ENCODE results near the gene LRRN3. TPM values are rescaled to one million over a fixed set of nuclear protein-coding genes. Genes with fewer than 3 reads are reported as not detected.

Gene LRRN3
- total and polyA plus RNA-seq, 2 experiments from 2014 or later = 0.40 TPM; not detected in 1

DNA sequence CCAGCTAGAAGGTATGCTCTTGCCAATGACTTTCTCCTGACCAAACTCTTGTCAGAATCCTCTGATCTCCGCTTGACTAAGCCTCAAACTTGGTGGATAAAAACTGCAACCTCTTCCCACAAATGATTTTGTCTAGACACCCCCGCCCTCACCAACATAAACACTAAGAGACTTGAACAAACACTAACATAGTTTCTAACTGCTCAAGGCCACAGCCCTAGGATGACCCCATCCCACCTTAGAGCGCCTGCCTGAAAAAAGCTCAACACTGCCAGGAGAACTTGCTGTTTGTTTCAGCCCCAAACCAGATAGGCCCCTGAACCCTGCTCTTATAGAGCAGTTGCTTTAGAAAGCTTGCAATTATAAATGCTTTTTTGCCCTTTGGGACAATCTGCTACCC, 71.8 kb downstream of the LRRN3 start (continued):
- no peak for TF ChIP-seq POLR2AphosphoS5 (IDR thresholded peaks at IDR 0.05; ENCODE audit: low read depth)
- no peak for TF ChIP-seq NANOG (IDR thresholded peaks at IDR 0.05; ENCODE audit: borderline replicate concordance)
- no peak for TF ChIP-seq EZH2 (IDR thresholded peaks at IDR 0.05; ENCODE audit: low read depth, unreplicated experiment)
- no peak for TF ChIP-seq STAT1 (IDR thresholded peaks at IDR 0.05; ENCODE audit: unreplicated experiment)
- TF ChIP-seq, protein P1, sequence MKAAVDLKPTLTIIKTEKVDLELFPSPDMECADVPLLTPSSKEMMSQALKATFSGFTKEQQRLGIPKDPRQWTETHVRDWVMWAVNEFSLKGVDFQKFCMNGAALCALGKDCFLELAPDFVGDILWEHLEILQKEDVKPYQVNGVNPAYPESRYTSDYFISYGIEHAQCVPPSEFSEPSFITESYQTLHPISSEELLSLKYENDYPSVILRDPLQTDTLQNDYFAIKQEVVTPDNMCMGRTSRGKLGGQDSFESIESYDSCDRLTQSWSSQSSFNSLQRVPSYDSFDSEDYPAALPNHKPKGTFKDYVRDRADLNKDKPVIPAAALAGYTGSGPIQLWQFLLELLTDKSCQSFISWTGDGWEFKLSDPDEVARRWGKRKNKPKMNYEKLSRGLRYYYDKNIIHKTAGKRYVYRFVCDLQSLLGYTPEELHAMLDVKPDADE (IDR thresholded peaks at IDR 0.05) = no peak
- TF ChIP-seq, protein P2, sequence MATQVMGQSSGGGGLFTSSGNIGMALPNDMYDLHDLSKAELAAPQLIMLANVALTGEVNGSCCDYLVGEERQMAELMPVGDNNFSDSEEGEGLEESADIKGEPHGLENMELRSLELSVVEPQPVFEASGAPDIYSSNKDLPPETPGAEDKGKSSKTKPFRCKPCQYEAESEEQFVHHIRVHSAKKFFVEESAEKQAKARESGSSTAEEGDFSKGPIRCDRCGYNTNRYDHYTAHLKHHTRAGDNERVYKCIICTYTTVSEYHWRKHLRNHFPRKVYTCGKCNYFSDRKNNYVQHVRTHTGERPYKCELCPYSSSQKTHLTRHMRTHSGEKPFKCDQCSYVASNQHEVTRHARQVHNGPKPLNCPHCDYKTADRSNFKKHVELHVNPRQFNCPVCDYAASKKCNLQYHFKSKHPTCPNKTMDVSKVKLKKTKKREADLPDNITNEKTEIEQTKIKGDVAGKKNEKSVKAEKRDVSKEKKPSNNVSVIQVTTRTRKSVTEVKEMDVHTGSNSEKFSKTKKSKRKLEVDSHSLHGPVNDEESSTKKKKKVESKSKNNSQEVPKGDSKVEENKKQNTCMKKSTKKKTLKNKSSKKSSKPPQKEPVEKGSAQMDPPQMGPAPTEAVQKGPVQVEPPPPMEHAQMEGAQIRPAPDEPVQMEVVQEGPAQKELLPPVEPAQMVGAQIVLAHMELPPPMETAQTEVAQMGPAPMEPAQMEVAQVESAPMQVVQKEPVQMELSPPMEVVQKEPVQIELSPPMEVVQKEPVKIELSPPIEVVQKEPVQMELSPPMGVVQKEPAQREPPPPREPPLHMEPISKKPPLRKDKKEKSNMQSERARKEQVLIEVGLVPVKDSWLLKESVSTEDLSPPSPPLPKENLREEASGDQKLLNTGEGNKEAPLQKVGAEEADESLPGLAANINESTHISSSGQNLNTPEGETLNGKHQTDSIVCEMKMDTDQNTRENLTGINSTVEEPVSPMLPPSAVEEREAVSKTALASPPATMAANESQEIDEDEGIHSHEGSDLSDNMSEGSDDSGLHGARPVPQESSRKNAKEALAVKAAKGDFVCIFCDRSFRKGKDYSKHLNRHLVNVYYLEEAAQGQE (IDR thresholded peaks at IDR 0.05; ENCODE audit: unreplicated experiment) = no peak
- no peak for TF ChIP-seq EZH2phosphoT487 (IDR thresholded peaks at IDR 0.05; ENCODE audit: unreplicated experiment)

DNA sequence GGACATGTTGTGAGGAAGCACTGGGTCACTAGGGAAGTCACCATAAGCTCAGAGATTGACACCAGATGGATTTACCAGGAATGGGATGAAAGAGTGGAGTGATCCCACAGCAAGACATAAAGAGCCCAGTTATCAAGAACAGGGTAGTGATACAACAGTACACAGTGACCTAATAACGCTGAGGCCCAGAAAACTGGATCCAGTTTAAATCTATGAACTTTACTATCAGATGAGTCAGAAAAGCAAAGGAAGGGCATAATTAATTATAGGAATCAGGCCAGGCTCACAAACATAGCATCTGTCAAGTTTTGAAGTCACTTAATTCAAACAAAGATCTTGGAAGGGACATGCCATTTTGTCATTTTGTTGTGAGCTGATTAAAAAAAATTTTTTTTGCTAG, 73.5 kb downstream of the LRRN3 start:
- Histone ChIP-seq H3K36me3 (ENCODE audit: insufficient read depth) (no peaks in the 10 kb centered on the region), H3K9me2 (ENCODE audit: insufficient read depth) (no peaks in the 10 kb centered on the region), H3K79me2 (replicated peaks; ENCODE audit: insufficient read depth) (no peaks in the 10 kb centered on the region), H3K27me3 (ENCODE audit: insufficient read depth) (no peaks in the 10 kb centered on the region), H3F3A (replicated peaks; ENCODE audit: low read depth) (no peaks in the 10 kb centered on the region), H4K20me1 (replicated peaks; ENCODE audit: insufficient read depth) (no peaks in the 10 kb centered on the region), H3K4me1 (ENCODE audit: insufficient read depth) (no peaks in the 10 kb centered on the region), H2AFZ (no peak overlapping the region), H3K4me3 (no peak overlapping the region), H3K4me2 (no peak overlapping the region), H3K27ac (ENCODE audit: low read depth) (no peak overlapping the region)
- Mint-ChIP-seq H3K36me3 (ENCODE audit: low read depth) (no peaks in the 10 kb centered on the region), H3K27ac (no peak overlapping the region), H3K9me3 (no peaks in the 10 kb centered on the region), H3K4me1 (peaks cover 3% of the 10 kb centered on the region; the same call in 1 of the 3 replicates), H3K27me3 (ENCODE audit: insufficient read depth, low read depth, poor library complexity) (peaks cover 2% of the 10 kb centered on the region), H3K4me3 (no peak overlapping the region)
- DNase-seq (ENCODE audit: low spot score) (no peak), ATAC-seq (no peak)
- TF ChIP-seq STAT1 (IDR thresholded peaks at IDR 0.05; ENCODE audit: unreplicated experiment) = no peak
- TF ChIP-seq ZNF114 (CRISPR knock-in tag; IDR thresholded peaks at IDR 0.05) = no peak
- TF ChIP-seq EZH2phosphoT487 (IDR thresholded peaks at IDR 0.05; ENCODE audit: unreplicated experiment) = no peak
- TF ChIP-seq, protein P3, sequence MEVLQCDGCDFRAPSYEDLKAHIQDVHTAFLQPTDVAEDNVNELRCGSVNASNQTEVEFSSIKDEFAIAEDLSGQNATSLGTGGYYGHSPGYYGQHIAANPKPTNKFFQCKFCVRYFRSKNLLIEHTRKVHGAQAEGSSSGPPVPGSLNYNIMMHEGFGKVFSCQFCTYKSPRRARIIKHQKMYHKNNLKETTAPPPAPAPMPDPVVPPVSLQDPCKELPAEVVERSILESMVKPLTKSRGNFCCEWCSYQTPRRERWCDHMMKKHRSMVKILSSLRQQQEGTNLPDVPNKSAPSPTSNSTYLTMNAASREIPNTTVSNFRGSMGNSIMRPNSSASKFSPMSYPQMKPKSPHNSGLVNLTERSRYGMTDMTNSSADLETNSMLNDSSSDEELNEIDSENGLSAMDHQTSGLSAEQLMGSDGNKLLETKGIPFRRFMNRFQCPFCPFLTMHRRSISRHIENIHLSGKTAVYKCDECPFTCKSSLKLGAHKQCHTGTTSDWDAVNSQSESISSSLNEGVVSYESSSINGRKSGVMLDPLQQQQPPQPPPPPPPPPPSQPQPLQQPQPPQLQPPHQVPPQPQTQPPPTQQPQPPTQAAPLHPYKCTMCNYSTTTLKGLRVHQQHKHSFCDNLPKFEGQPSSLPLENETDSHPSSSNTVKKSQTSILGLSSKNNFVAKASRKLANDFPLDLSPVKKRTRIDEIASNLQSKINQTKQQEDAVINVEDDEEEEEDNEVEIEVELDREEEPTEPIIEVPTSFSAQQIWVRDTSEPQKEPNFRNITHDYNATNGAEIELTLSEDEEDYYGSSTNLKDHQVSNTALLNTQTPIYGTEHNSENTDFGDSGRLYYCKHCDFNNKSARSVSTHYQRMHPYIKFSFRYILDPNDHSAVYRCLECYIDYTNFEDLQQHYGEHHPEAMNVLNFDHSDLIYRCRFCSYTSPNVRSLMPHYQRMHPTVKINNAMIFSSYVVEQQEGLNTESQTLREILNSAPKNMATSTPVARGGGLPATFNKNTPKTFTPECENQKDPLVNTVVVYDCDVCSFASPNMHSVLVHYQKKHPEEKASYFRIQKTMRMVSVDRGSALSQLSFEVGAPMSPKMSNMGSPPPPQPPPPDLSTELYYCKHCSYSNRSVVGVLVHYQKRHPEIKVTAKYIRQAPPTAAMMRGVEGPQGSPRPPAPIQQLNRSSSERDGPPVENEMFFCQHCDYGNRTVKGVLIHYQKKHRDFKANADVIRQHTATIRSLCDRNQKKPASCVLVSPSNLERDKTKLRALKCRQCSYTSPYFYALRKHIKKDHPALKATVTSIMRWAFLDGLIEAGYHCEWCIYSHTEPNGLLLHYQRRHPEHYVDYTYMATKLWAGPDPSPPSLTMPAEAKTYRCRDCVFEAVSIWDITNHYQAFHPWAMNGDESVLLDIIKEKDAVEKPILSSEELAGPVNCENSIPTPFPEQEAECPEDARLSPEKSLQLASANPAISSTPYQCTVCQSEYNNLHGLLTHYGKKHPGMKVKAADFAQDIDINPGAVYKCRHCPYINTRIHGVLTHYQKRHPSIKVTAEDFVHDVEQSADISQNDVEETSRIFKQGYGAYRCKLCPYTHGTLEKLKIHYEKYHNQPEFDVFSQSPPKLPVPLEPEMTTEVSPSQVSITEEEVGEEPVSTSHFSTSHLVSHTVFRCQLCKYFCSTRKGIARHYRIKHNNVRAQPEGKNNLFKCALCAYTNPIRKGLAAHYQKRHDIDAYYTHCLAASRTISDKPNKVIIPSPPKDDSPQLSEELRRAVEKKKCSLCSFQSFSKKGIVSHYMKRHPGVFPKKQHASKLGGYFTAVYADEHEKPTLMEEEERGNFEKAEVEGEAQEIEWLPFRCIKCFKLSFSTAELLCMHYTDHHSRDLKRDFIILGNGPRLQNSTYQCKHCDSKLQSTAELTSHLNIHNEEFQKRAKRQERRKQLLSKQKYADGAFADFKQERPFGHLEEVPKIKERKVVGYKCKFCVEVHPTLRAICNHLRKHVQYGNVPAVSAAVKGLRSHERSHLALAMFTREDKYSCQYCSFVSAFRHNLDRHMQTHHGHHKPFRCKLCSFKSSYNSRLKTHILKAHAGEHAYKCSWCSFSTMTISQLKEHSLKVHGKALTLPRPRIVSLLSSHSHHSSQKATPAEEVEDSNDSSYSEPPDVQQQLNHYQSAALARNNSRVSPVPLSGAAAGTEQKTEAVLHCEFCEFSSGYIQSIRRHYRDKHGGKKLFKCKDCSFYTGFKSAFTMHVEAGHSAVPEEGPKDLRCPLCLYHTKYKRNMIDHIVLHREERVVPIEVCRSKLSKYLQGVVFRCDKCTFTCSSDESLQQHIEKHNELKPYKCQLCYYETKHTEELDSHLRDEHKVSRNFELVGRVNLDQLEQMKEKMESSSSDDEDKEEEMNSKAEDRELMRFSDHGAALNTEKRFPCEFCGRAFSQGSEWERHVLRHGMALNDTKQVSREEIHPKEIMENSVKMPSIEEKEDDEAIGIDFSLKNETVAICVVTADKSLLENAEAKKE (CRISPR knock-in tag; IDR thresholded peaks at IDR 0.05) = no peak
- no peak for TF ChIP-seq CREB1 (CRISPR knock-in tag; IDR thresholded peaks at IDR 0.05; ENCODE audit: low read depth)
- no peak for TF ChIP-seq POLR2AphosphoS5 (IDR thresholded peaks at IDR 0.05; ENCODE audit: low read depth)
- TF ChIP-seq ZNF331 (CRISPR knock-in tag; IDR thresholded peaks at IDR 0.05; ENCODE audit: low read depth) = no peak
- TF ChIP-seq, protein P2 (IDR thresholded peaks at IDR 0.05; ENCODE audit: unreplicated experiment) = no peak

Data from GM23338 (cell line).